ENCODE data around the gene CEACAM3.

CEACAM3 gene

GRCh38 chr19:41844601-41845000 lies 48.2 kb downstream of the CEACAM3 start, which contains the start of gene LYPD4:
TSS of gene LYPD4 (minus strand) at chr19:41844683. CDS start at chr19:41839285, 5,398 bp downstream.
- no peak for DNase-seq (ENCODE audit: low read depth, low spot score)

GRCh38 chr19:41845001-41845050 lies 48.4 kb downstream of the CEACAM3 start, which contains the start of gene DMRTC2:
TSS of gene DMRTC2 (plus strand) at chr19:41845042. CDS start at chr19:41847429, 2,387 bp downstream.
- no peak for DNase-seq (ENCODE audit: low read depth, low spot score)

- no peak for DNase-seq (ENCODE audit: low read depth, low spot score)
These were observed 48.7 kb downstream of the CEACAM3 start for GRCh38 chr19:41845051-41845590.

- no peak for DNase-seq (ENCODE audit: low read depth, low spot score)
These were observed 51.1 kb downstream of the CEACAM3 start for GRCh38 chr19:41847351-41848105.

GRCh38 chr19:41848666-41849065 lies 52.3 kb downstream of the CEACAM3 start:
- DNase-seq (ENCODE audit: low read depth, low spot score): no peak

GRCh38 chr19:41849067-41849466 lies 52.7 kb downstream of the CEACAM3 start:
- no peak for DNase-seq (ENCODE audit: low read depth, low spot score)

- DNase-seq (ENCODE audit: low read depth, low spot score): no peak
These were observed 54.0 kb downstream of the CEACAM3 start for GRCh38 chr19:41850381-41850780.

GRCh38 chr19:41851456-41851855 lies 55.1 kb downstream of the CEACAM3 start:
- no peak for DNase-seq (ENCODE audit: low read depth, low spot score)

- DNase-seq (ENCODE audit: low read depth, low spot score): no peak
These were observed 57.0 kb downstream of the CEACAM3 start for GRCh38 chr19:41853344-41853743.

GRCh38 chr19:41853768-41854167 lies 57.4 kb downstream of the CEACAM3 start:
- DNase-seq (ENCODE audit: low read depth, low spot score): no peak

GRCh38 chr19:41859213-41859617 lies 62.8 kb downstream of the CEACAM3 start:
- DNase-seq (ENCODE audit: low read depth, low spot score): no peak

- DNase-seq (ENCODE audit: low read depth, low spot score): peak; percentile 97
These were observed 63.4 kb downstream of the CEACAM3 start, which contains the start of gene RPS19 for GRCh38 chr19:41859618-41860418. TSS of gene RPS19 (plus strand) at chr19:41860255. CDS start at chr19:41860775, 520 bp downstream.

GRCh38 chr19:41860419-41861115 lies 64.2 kb downstream of the CEACAM3 start:
- DNase-seq (ENCODE audit: low read depth, low spot score): no peak

All from activated CD4-positive, CD25-positive, alpha-beta regulatory T cell treated with anti-CD3 and anti-CD28 coated beads, Interleukin-2, amount 50 U/mL, for 16 hours (primary cell).